Neural crest cell (in vitro differentiated cells): ENCODE data around the gene GLRX5. TPM values are rescaled to one million over a fixed set of nuclear protein-coding genes. Genes with fewer than 3 reads are reported as not detected.

Experiments
- DNase-seq: peaks from one replicate; pipeline ENCODE4 v3.0.0; 2021; ENCODE audit warnings: low read depth, mixed read lengths, low spot score
- H3K27ac Mint-ChIP-seq: one replicate; pipeline ENCODE4 v1.8.0; 2021; ENCODE audit warnings: mild to moderate bottlenecking, mixed read lengths; ENCODE audit not compliant: unreplicated experiment
- H3K27me3 Mint-ChIP-seq: 2 replicates; pipeline ENCODE4 v1.8.0; 2021; ENCODE audit warnings: low read depth, mild to moderate bottlenecking, mixed read lengths
- H3K36me3 Mint-ChIP-seq: 2 replicates; pipeline ENCODE4 v1.8.0; 2021; ENCODE audit warnings: low read depth, mild to moderate bottlenecking, mixed read lengths
- H3K4me1 Mint-ChIP-seq: 2 replicates; pipeline ENCODE4 v1.8.0; 2021; ENCODE audit warnings: mixed read lengths
- H3K4me3 Mint-ChIP-seq: one replicate; pipeline ENCODE4 v1.8.0; 2021; ENCODE audit warnings: mild to moderate bottlenecking, mixed read lengths
- H3K9me3 Mint-ChIP-seq: 2 replicates; pipeline ENCODE4 v1.8.0; 2021; ENCODE audit warnings: mixed read lengths
- CTCF ChIP-seq: fragments of 200-600 bp; sonication (generic); conservative IDR thresholded peaks from 2 replicates; pipeline ENCODE4 v1.5.0; 2021; ENCODE audit warnings: antibody characterized with exemption, mild to moderate bottlenecking
- total RNA-seq: library from RNA; stranded (reverse); gene quantifications from 2 replicates; pipeline ENCODE4 v1.2.1, GENCODE V29; 2021

The GLRX5 gene
- total RNA-seq, 1 donor from 2014 or later, result 69.3 TPM

- H3K9me3 Mint-ChIP-seq, result peaks cover 10% of the 10 kb centered on the region
- no peaks in the 10 kb centered on the region for H3K27me3 Mint-ChIP-seq
- no peaks in the 10 kb centered on the region for H3K36me3 Mint-ChIP-seq
- H3K4me1 Mint-ChIP-seq, result peaks cover 13% of the 10 kb centered on the region
- TF ChIP-seq CTCF, result no peak
- no peak for DNase-seq
- H3K27ac Mint-ChIP-seq, result no peak overlapping the region
- H3K4me3 Mint-ChIP-seq, result no peak overlapping the region
Measured at GRCh38 chr14:95496111-95496681, 38.7 kb upstream of the GLRX5 start.

GRCh38 chr14:95496690-95497259 is 38.1 kb upstream of the GLRX5 start:
- Mint-ChIP-seq H3K36me3 (no peaks in the 10 kb centered on the region), H3K27me3 (no peaks in the 10 kb centered on the region), H3K27ac (no peak overlapping the region), H3K4me1 (peaks cover 14% of the 10 kb centered on the region), H3K4me3 (no peak overlapping the region), H3K9me3 (peaks cover 6% of the 10 kb centered on the region)
- no peak for TF ChIP-seq CTCF
- no peak for DNase-seq

- H3K36me3 Mint-ChIP-seq, result no peaks in the 10 kb centered on the region
- no peaks in the 10 kb centered on the region for H3K27me3 Mint-ChIP-seq
- H3K27ac Mint-ChIP-seq, result no peak overlapping the region
- TF ChIP-seq CTCF, result no peak
- H3K4me3 Mint-ChIP-seq, result no peak overlapping the region
- H3K9me3 Mint-ChIP-seq, result no peaks in the 10 kb centered on the region
- no peak for DNase-seq
- H3K4me1 Mint-ChIP-seq, result peaks cover 14% of the 10 kb centered on the region
Measured at GRCh38 chr14:95497561-95498011, 37.3 kb upstream of the GLRX5 start.

GRCh38 chr14:95498622-95499353 is 36.1 kb upstream of the GLRX5 start:
- H3K4me3 Mint-ChIP-seq, result no peak overlapping the region
- no peaks in the 10 kb centered on the region for H3K9me3 Mint-ChIP-seq
- DNase-seq, result no peak
- H3K4me1 Mint-ChIP-seq, result peaks cover 14% of the 10 kb centered on the region
- no peak for TF ChIP-seq CTCF
- no peak overlapping the region for H3K27ac Mint-ChIP-seq
- no peaks in the 10 kb centered on the region for H3K27me3 Mint-ChIP-seq
- H3K36me3 Mint-ChIP-seq, result no peaks in the 10 kb centered on the region

GRCh38 chr14:95499354-95499750 is 35.5 kb upstream of the GLRX5 start:
- H3K4me1 Mint-ChIP-seq, result peaks cover 14% of the 10 kb centered on the region
- H3K9me3 Mint-ChIP-seq, result no peaks in the 10 kb centered on the region
- no peak overlapping the region for H3K27ac Mint-ChIP-seq
- TF ChIP-seq CTCF, result no peak
- DNase-seq, result no peak
- no peaks in the 10 kb centered on the region for H3K27me3 Mint-ChIP-seq
- no peaks in the 10 kb centered on the region for H3K36me3 Mint-ChIP-seq
- H3K4me3 Mint-ChIP-seq, result no peak overlapping the region
